Measurements from ENCODE around the gene CD99.

GRCh38 chrX:2684256-2684655 lies 6.8 kb upstream of the CD99 start:
- TF ChIP-seq CTCF (IDR thresholded peaks at IDR 0.05) = no peak
- TF ChIP-seq EP300 (IDR thresholded peaks at IDR 0.05) = no peak
- TF ChIP-seq POLR2A (IDR thresholded peaks at IDR 0.05) = no peak
- no peak for TF ChIP-seq POLR2AphosphoS5 (IDR thresholded peaks at IDR 0.05)
